Neural progenitor cell (in vitro differentiated cells): Measurements from ENCODE around the gene LMX1B. TPM values are rescaled to one million over a fixed set of nuclear protein-coding genes. Genes with fewer than 3 reads are reported as not detected.

Experiments used
- DNase-seq: peaks from one replicate; pipeline ENCODE4 v3.0.0-alpha.2; 2016; ENCODE audit warnings: low spot score
- H2AFZ ChIP-seq: fragments of 200-600 bp; sonication (generic); replicated peaks from 2 replicates; pipeline ENCODE4 v1.6.1; 2016; ENCODE audit warnings: antibody characterized with exemption
- H3F3A ChIP-seq: fragments of 200-600 bp; sonication (generic); 2 replicates; pipeline ENCODE4 v1.6.1; 2016; ENCODE audit warnings: antibody characterized with exemption, low read depth
- H3K27ac ChIP-seq: fragments of 200-600 bp; sonication (generic); 2 replicates; pipeline ENCODE4 v1.5.1; 2016; ENCODE audit warnings: mild to moderate bottlenecking
- H3K27me3 ChIP-seq: fragments of 200-600 bp; sonication (generic); 2 replicates; pipeline ENCODE4 v1.6.1; 2016; ENCODE audit warnings: mild to moderate bottlenecking, moderate library complexity
- H3K36me3 ChIP-seq: fragments of 200-600 bp; sonication (generic); 2 replicates; pipeline ENCODE4 v1.5.1; 2016
- H3K4me1 ChIP-seq: fragments of 200-600 bp; sonication (generic); 2 replicates; pipeline ENCODE4 v1.6.1; 2016; ENCODE audit warnings: mixed run types
- H3K4me2 ChIP-seq: fragments of 200-600 bp; sonication (generic); 2 replicates; pipeline ENCODE4 v1.6.1; 2016
- H3K4me3 ChIP-seq: fragments of 200-600 bp; sonication (generic); 2 replicates; pipeline ENCODE4 v1.5.1; 2016
- H3K79me2 ChIP-seq: fragments of 200-600 bp; sonication (generic); 2 replicates; pipeline ENCODE4 v1.6.1; 2016; ENCODE audit warnings: low read depth
- H3K9ac ChIP-seq: fragments of 200-600 bp; sonication (generic); 2 replicates; pipeline ENCODE4 v1.6.1; 2016
- H3K9me3 ChIP-seq: fragments of 200-600 bp; sonication (generic); 2 replicates; pipeline ENCODE4 v1.5.1; 2016; ENCODE audit warnings: low read depth
- H4K20me1 ChIP-seq: fragments of 200-600 bp; sonication (generic); 2 replicates; pipeline ENCODE4 v1.6.1; 2016; ENCODE audit warnings: low read depth
- H3K27ac Mint-ChIP-seq: 3 replicates; pipeline ENCODE4 v1.8.0; 2021; ENCODE audit warnings: mixed read lengths
- H3K27me3 Mint-ChIP-seq: 2 replicates; pipeline ENCODE4 v1.8.0; 2022; ENCODE audit warnings: low read depth, mild to moderate bottlenecking, inconsistent platforms, moderate library complexity, mixed read lengths; ENCODE audit not compliant: insufficient read depth
- H3K36me3 Mint-ChIP-seq: 3 replicates; pipeline ENCODE4 v1.8.0; 2021; ENCODE audit warnings: mixed read lengths
- H3K4me1 Mint-ChIP-seq: 3 replicates; pipeline ENCODE4 v1.8.0; 2021; ENCODE audit warnings: mixed read lengths
- H3K4me3 Mint-ChIP-seq: 3 replicates; pipeline ENCODE4 v1.8.0; 2021; ENCODE audit warnings: mild to moderate bottlenecking, moderate library complexity, mixed read lengths
- H3K9me3 Mint-ChIP-seq: 3 replicates; pipeline ENCODE4 v1.8.0; 2020; ENCODE audit warnings: mixed read lengths
- EZH2 ChIP-seq: fragments of 200-600 bp; sonication (generic); IDR thresholded peaks from 2 replicates; pipeline ENCODE4 v1.6.1; 2017; ENCODE audit warnings: antibody characterized with exemption, mild to moderate bottlenecking, moderate library complexity
- EZH2phosphoT487 ChIP-seq: fragments of 200-600 bp; sonication (generic); IDR thresholded peaks from 2 replicates; pipeline ENCODE4 v1.6.1; 2017; ENCODE audit warnings: antibody characterized with exemption
- total RNA-seq: library from RNA; depleted of rRNA; stranded (reverse); fragments of >200 nt; gene quantifications from 2 replicates; pipeline ENCODE4 v1.2.3, GENCODE V29; 2015; ENCODE audit warnings: low replicate concordance
- TF ChIP-seq, protein P1 (sequence below): fragments of 200-600 bp; sonication (generic); IDR thresholded peaks from 2 replicates; pipeline ENCODE4 v1.5.1; 2017; ENCODE audit warnings: antibody characterized with exemption, mild to moderate bottlenecking

The LMX1B gene
- total RNA-seq, 1 donor from 2014 or later: 0.19 TPM

GRCh38 chr9:126636983-126637798 is 23.5 kb downstream of the LMX1B start:
- H3K9me3 ChIP-seq: no peaks in the 10 kb centered on the region
- no peak overlapping the region for H3K9ac ChIP-seq
- peaks cover 75% of the 10 kb centered on the region for H4K20me1 ChIP-seq
- H3K4me1 ChIP-seq: peaks cover 20% of the 10 kb centered on the region
- no peaks in the 10 kb centered on the region for H3K36me3 ChIP-seq
- TF ChIP-seq EZH2phosphoT487 (no peak), EZH2 (no peak)
- TF ChIP-seq, protein P1, sequence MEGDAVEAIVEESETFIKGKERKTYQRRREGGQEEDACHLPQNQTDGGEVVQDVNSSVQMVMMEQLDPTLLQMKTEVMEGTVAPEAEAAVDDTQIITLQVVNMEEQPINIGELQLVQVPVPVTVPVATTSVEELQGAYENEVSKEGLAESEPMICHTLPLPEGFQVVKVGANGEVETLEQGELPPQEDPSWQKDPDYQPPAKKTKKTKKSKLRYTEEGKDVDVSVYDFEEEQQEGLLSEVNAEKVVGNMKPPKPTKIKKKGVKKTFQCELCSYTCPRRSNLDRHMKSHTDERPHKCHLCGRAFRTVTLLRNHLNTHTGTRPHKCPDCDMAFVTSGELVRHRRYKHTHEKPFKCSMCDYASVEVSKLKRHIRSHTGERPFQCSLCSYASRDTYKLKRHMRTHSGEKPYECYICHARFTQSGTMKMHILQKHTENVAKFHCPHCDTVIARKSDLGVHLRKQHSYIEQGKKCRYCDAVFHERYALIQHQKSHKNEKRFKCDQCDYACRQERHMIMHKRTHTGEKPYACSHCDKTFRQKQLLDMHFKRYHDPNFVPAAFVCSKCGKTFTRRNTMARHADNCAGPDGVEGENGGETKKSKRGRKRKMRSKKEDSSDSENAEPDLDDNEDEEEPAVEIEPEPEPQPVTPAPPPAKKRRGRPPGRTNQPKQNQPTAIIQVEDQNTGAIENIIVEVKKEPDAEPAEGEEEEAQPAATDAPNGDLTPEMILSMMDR: no peak
- H3K27ac Mint-ChIP-seq: no peak overlapping the region
- H3K27me3 ChIP-seq: peaks cover 100% of the 10 kb centered on the region
- no peaks in the 10 kb centered on the region for H3K9me3 Mint-ChIP-seq
- H3K4me3 Mint-ChIP-seq: peak overlapping the region; percentile 73
- H3K4me3 ChIP-seq: no peak overlapping the region
- no peaks in the 10 kb centered on the region for H3K79me2 ChIP-seq
- H3K36me3 Mint-ChIP-seq: no peaks in the 10 kb centered on the region
- peaks cover 19% of the 10 kb centered on the region for H3F3A ChIP-seq
- H2AFZ ChIP-seq: no peak overlapping the region
- DNase-seq: no peak
- H3K4me1 Mint-ChIP-seq: peaks cover 67% of the 10 kb centered on the region
- peaks cover 42% of the 10 kb centered on the region for H3K27me3 Mint-ChIP-seq
- H3K4me2 ChIP-seq: no peak overlapping the region
- H3K27ac ChIP-seq: no peak overlapping the region

- H3K27me3 Mint-ChIP-seq: peaks cover 39% of the 10 kb centered on the region
- Histone ChIP-seq H3K79me2 (no peaks in the 10 kb centered on the region), H2AFZ (no peak overlapping the region), H3K27ac (no peak overlapping the region), H3K4me1 (peaks cover 20% of the 10 kb centered on the region), H3K4me3 (peak overlapping the region; percentile 29), H3K27me3 (peaks cover 100% of the 10 kb centered on the region), H4K20me1 (peaks cover 67% of the 10 kb centered on the region), H3F3A (peaks cover 19% of the 10 kb centered on the region), H3K4me2 (peak overlapping the region; percentile 74), H3K36me3 (no peaks in the 10 kb centered on the region), H3K9ac (no peak overlapping the region), H3K9me3 (no peaks in the 10 kb centered on the region)
- H3K4me3 Mint-ChIP-seq: peak overlapping the region; percentile 76
- H3K9me3 Mint-ChIP-seq: no peaks in the 10 kb centered on the region
- no peaks in the 10 kb centered on the region for H3K36me3 Mint-ChIP-seq
- H3K27ac Mint-ChIP-seq: no peak overlapping the region
- peak; percentile 69 for DNase-seq
- TF ChIP-seq, protein P1: no peak
- peak; percentile 76 for TF ChIP-seq EZH2phosphoT487
- TF ChIP-seq EZH2: peak; percentile 90
- H3K4me1 Mint-ChIP-seq: peaks cover 69% of the 10 kb centered on the region
These were observed 24.9 kb downstream of the LMX1B start for GRCh38 chr9:126638571-126639132.

DNA sequence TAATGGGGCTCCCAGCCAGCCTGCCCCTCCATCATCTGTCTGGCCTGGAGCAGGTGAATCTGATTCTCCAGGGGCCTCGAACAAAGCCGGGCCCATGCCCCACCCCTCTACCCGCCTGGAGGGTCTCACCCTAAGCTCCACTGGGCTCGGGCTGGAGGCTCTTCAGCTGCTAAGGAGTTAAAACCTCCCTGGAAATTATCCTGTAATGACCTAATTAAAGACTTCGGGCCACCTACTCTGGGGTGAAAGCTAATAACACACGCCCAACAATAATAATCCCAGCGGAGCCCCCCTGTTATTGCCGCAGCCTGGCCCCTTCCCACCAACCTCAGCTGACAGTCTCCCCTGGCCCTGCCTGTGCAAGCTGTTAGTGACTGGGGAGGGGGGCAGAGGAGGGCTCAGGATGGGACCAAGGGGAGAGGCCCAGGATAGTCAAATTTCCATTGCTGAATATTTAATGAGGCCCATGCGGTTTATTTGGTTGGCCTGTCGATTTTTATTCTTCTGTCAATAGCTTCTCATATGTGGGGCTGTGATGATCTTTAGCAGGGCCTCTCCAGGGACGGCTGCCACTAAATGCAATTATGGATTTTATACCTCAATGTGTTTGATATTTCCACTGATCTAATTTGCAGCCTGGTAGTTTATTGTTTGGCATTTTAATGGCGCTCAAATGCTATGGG is 25.7 kb downstream of the LMX1B start:
- H3K4me3 Mint-ChIP-seq: peak overlapping the region; percentile 48

More for the DNA sequence above, 25.7 kb downstream of the LMX1B start:
- H3K4me1 Mint-ChIP-seq: peaks cover 72% of the 10 kb centered on the region
- no peak overlapping the region for H2AFZ ChIP-seq
- H3K4me1 ChIP-seq: peaks cover 27% of the 10 kb centered on the region
- H3K36me3 Mint-ChIP-seq: no peaks in the 10 kb centered on the region
- H3K4me2 ChIP-seq: peak overlapping the region; percentile 74
- no peaks in the 10 kb centered on the region for H3K9me3 Mint-ChIP-seq
- no peaks in the 10 kb centered on the region for H3K9me3 ChIP-seq
- H3K27me3 ChIP-seq: peaks cover 100% of the 10 kb centered on the region
- H3K27ac Mint-ChIP-seq: no peak overlapping the region
- H3K4me3 ChIP-seq: peak overlapping the region; percentile 29
- no peak for TF ChIP-seq EZH2
- TF ChIP-seq EZH2phosphoT487: no peak
- TF ChIP-seq, protein P1: no peak
- H3K36me3 ChIP-seq: no peaks in the 10 kb centered on the region
- no peak overlapping the region for H3K9ac ChIP-seq
- H3K27me3 Mint-ChIP-seq: peaks cover 38% of the 10 kb centered on the region
- no peak overlapping the region for H3K27ac ChIP-seq
- H3F3A ChIP-seq: peaks cover 25% of the 10 kb centered on the region
- H4K20me1 ChIP-seq: peaks cover 74% of the 10 kb centered on the region
- no peaks in the 10 kb centered on the region for H3K79me2 ChIP-seq
- DNase-seq: no peak
